ENCODE results near the gene RARS1. TPM values are rescaled to one million over a fixed set of nuclear protein-coding genes. Genes with fewer than 3 reads are reported as not detected.

RARS1 gene
- total RNA-seq, 2 donors from 2014 or later: 98.9 to 109 TPM

DNA sequence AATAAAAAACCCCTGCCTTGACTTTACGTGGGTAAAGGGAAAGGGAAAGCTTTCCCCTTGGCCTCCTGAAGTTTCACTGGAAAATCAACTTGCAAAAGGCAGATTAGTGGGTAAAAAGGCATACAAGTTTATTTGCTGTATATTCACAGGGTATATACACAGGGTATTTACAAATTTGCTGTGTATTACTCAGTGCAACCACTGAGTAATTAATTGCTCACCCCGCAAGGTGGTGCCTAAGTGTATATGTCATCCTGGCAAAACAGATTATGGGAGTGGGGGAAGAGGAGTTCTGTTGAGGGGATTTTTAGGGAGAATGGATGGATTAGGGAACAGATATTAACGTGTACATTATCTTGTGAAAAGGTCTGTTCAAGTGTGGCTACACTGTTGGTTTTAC lies 7.1 kb upstream of the RARS1 start:
- no peak for DNase-seq
- H3K36me3 Mint-ChIP-seq (ENCODE audit: low read depth): no peaks in the 10 kb centered on the region
- H3K4me3 Mint-ChIP-seq: no peak overlapping the region
- no peaks in the 10 kb centered on the region for H3K9me3 ChIP-seq (ENCODE audit: control insufficient read depth, low read length)
- no peaks in the 10 kb centered on the region for H3K36me3 ChIP-seq (ENCODE audit: control insufficient read depth, insufficient read depth, low read length)
- no peak for TF ChIP-seq CTCF (conservative IDR thresholded peaks at IDR 0.05)
- H3K4me1 Mint-ChIP-seq: peaks cover 8% of the 10 kb centered on the region
- no peak overlapping the region for H3K27ac ChIP-seq (ENCODE audit: low read depth, low read length)
- H3K4me3 ChIP-seq (ENCODE audit: low read length): no peak overlapping the region
- H3K27me3 ChIP-seq (ENCODE audit: control insufficient read depth, insufficient read depth, low read length, poor library complexity, severe bottlenecking): peaks cover 8% of the 10 kb centered on the region
- no peaks in the 10 kb centered on the region for H3K9me3 Mint-ChIP-seq
- no peak overlapping the region for H3K9ac ChIP-seq (ENCODE audit: extremely low read depth, low read length, poor library complexity, severe bottlenecking)
- H3K4me1 ChIP-seq (ENCODE audit: control insufficient read depth, insufficient read depth, low read length): peaks cover 7% of the 10 kb centered on the region
- no peak overlapping the region for H3K27ac Mint-ChIP-seq
- H3K27me3 Mint-ChIP-seq (ENCODE audit: insufficient read depth): peaks cover 5% of the 10 kb centered on the region
- 90 to 94% methylated on average over 3 of the region's 3 CpGs for WGBS, 2 experiments (ENCODE audit: insufficient coverage in 1 of 2, insufficient read length in 1 of 2)

DNA sequence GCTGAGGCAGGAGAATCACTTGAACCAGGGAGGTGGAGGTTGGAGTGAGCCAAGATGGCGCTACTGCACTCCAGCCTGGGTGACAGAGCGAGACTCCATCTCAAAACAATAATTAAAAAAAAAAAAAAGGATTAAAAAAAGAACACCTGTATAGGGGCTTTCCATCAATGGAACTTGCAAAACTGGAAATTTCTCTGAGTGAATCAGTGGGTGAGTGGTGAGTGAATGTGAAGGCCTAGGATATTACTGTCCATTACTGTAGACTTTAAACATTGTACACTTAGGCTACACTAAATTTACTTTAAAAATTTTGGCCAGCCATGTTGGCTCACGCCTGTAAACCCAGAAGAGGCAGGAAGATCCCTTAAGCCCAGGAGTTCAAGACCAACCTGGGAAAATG lies 5.7 kb upstream of the RARS1 start:
- Histone ChIP-seq H3K36me3 (ENCODE audit: control insufficient read depth, insufficient read depth, low read length) (no peaks in the 10 kb centered on the region), H3K27me3 (ENCODE audit: control insufficient read depth, insufficient read depth, low read length, poor library complexity, severe bottlenecking) (peaks cover 8% of the 10 kb centered on the region), H3K9me3 (ENCODE audit: control insufficient read depth, low read length) (no peaks in the 10 kb centered on the region), H3K27ac (ENCODE audit: low read depth, low read length) (no peak overlapping the region), H3K9ac (ENCODE audit: extremely low read depth, low read length, poor library complexity, severe bottlenecking) (no peak overlapping the region), H3K4me3 (ENCODE audit: low read length) (no peak overlapping the region), H3K4me1 (ENCODE audit: control insufficient read depth, insufficient read depth, low read length) (peaks cover 7% of the 10 kb centered on the region)
- peaks cover 5% of the 10 kb centered on the region for H3K27me3 Mint-ChIP-seq (ENCODE audit: insufficient read depth)
- no peaks in the 10 kb centered on the region for H3K36me3 Mint-ChIP-seq (ENCODE audit: low read depth)
- H3K9me3 Mint-ChIP-seq: no peaks in the 10 kb centered on the region
- no peak for DNase-seq
- no peak for TF ChIP-seq CTCF (conservative IDR thresholded peaks at IDR 0.05)
- H3K4me1 Mint-ChIP-seq: peaks cover 8% of the 10 kb centered on the region
- H3K27ac Mint-ChIP-seq: no peak overlapping the region
- no peak overlapping the region for H3K4me3 Mint-ChIP-seq
- WGBS, 2 experiments (ENCODE audit: insufficient coverage in 1 of 2, insufficient read length in 1 of 2): 83 to 84% methylated on average over 1 of the region's 3 CpGs

- WGBS, 2 experiments (ENCODE audit: insufficient coverage in 1 of 2, insufficient read length in 1 of 2): 80% methylated on average over 3 to 4 of the region's 4 CpGs
- H3K36me3 ChIP-seq (ENCODE audit: control insufficient read depth, insufficient read depth, low read length): no peaks in the 10 kb centered on the region
- DNase-seq: no peak
- H3K4me3 ChIP-seq (ENCODE audit: low read length): no peak overlapping the region
- no peak overlapping the region for H3K27ac ChIP-seq (ENCODE audit: low read depth, low read length)
- H3K4me3 Mint-ChIP-seq: no peak overlapping the region
- H3K27me3 Mint-ChIP-seq (ENCODE audit: insufficient read depth): peaks cover 5% of the 10 kb centered on the region
- H3K9me3 Mint-ChIP-seq: no peaks in the 10 kb centered on the region
- H3K36me3 Mint-ChIP-seq (ENCODE audit: low read depth): no peaks in the 10 kb centered on the region
- peaks cover 7% of the 10 kb centered on the region for H3K4me1 ChIP-seq (ENCODE audit: control insufficient read depth, insufficient read depth, low read length)
- H3K27me3 ChIP-seq (ENCODE audit: control insufficient read depth, insufficient read depth, low read length, poor library complexity, severe bottlenecking): peaks cover 8% of the 10 kb centered on the region
- no peak overlapping the region for H3K9ac ChIP-seq (ENCODE audit: extremely low read depth, low read length, poor library complexity, severe bottlenecking)
- no peak for TF ChIP-seq CTCF (conservative IDR thresholded peaks at IDR 0.05)
- peaks cover 8% of the 10 kb centered on the region for H3K4me1 Mint-ChIP-seq
- no peak overlapping the region for H3K27ac Mint-ChIP-seq
- H3K9me3 ChIP-seq (ENCODE audit: control insufficient read depth, low read length): no peaks in the 10 kb centered on the region
These were observed 4.9 kb upstream of the RARS1 start for GRCh38 chr5:168481330-168481788.

Data from endodermal cell (in vitro differentiated cells).